Measurements from ENCODE around the gene CTDP1.

Gene CTDP1

DNA sequence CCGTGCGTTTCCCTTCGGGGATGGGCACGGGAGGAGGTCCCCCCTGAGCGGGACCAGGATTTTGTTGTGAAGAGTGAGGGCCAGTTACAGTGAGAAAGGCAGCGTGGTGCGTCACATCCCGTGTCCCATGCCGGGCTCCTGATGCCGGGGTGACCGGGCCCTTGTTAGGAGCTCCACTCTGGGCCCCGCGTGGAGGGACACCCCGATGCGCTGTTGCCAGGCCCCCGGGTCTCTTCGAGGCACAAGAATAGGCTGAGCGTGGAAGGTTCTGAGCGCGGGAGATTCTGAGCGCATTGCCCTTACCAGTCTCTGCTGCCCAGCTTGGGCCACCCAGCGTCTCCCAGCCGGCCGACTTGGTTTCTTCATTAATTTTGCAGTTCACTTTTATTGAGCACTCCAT, 17.6 kb downstream of the CTDP1 start:
- TF ChIP-seq, protein P1, sequence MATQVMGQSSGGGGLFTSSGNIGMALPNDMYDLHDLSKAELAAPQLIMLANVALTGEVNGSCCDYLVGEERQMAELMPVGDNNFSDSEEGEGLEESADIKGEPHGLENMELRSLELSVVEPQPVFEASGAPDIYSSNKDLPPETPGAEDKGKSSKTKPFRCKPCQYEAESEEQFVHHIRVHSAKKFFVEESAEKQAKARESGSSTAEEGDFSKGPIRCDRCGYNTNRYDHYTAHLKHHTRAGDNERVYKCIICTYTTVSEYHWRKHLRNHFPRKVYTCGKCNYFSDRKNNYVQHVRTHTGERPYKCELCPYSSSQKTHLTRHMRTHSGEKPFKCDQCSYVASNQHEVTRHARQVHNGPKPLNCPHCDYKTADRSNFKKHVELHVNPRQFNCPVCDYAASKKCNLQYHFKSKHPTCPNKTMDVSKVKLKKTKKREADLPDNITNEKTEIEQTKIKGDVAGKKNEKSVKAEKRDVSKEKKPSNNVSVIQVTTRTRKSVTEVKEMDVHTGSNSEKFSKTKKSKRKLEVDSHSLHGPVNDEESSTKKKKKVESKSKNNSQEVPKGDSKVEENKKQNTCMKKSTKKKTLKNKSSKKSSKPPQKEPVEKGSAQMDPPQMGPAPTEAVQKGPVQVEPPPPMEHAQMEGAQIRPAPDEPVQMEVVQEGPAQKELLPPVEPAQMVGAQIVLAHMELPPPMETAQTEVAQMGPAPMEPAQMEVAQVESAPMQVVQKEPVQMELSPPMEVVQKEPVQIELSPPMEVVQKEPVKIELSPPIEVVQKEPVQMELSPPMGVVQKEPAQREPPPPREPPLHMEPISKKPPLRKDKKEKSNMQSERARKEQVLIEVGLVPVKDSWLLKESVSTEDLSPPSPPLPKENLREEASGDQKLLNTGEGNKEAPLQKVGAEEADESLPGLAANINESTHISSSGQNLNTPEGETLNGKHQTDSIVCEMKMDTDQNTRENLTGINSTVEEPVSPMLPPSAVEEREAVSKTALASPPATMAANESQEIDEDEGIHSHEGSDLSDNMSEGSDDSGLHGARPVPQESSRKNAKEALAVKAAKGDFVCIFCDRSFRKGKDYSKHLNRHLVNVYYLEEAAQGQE (IDR thresholded peaks at IDR 0.05; ENCODE audit: insufficient read depth in 1 of 2, low read depth in 2 of 2, low read length in 2 of 2) = no peak
- no peak for TF ChIP-seq FOXP2 (optimal IDR thresholded peaks at IDR 0.05; ENCODE audit: borderline replicate concordance, extremely low read depth, extremely low read length, insufficient read depth)
- TF ChIP-seq SIN3A (IDR thresholded peaks at IDR 0.05; ENCODE audit: borderline replicate concordance, insufficient read depth, low read length) = no peak
- TF ChIP-seq TAF1 (IDR thresholded peaks at IDR 0.05; ENCODE audit: borderline replicate concordance, insufficient read depth, low read length) = no peak
- no peak for TF ChIP-seq POLR2AphosphoS5 (IDR thresholded peaks at IDR 0.05; ENCODE audit: low read depth, low read length)

DNA sequence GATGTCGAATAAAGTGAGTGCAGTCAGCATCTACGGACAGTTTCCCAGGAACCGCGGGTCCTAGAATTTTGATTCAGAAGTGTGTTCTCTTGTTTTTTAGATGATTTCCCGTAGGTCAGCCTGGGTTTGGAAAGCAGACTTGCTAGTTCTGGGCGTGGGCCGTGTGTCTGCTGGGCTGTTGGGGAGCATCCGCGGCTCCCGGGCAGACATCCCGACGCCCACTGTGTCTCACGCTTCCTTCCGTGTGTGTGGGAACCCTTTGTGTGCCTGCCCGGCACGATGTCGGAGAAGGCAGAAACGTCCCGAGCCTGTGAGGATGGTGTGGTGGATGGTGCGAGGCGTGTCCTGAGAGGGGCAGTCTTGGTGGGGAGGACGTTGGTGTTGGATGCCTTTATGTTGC, 18.4 kb downstream of the CTDP1 start:
- TF ChIP-seq TAF1 (IDR thresholded peaks at IDR 0.05; ENCODE audit: borderline replicate concordance, insufficient read depth, low read length) = no peak
- TF ChIP-seq POLR2AphosphoS5 (IDR thresholded peaks at IDR 0.05; ENCODE audit: low read depth, low read length) = no peak
- no peak for TF ChIP-seq FOXP2 (optimal IDR thresholded peaks at IDR 0.05; ENCODE audit: borderline replicate concordance, extremely low read depth, extremely low read length, insufficient read depth)

DNA sequence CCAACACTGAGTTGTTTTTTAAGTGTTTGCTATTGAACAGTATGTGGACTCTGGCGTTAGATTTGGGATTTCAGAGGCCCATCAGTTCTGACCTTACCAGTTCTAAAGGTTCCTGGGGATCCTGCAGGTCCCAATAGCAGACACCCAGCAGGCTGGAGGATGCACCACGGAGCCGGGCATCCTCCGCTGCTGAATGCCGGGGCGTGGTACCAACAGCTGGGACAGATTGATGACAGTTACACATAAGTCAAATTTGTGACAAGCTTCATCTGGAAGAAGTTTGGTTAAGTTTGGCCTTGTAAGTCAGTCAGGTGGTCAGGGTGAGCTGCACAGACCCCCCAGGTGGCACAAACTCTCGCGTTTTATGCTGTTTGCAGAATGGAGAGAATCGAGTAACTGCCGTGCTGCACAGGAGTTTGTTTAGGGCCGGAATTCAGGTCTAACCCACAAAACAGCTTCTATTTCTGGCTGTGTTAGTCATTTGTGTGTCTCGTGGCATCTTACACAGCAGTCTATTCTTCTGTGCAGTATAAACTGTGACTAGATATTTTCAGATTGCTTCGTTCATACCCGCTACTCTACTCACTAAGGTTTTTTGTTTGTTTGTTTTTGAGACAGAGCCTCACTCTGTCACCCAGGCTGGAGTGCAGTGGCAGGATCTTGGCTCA, 19.2 kb downstream of the CTDP1 start:
- no peak for TF ChIP-seq TAF1 (IDR thresholded peaks at IDR 0.05; ENCODE audit: borderline replicate concordance, insufficient read depth, low read length)
- no peak for TF ChIP-seq POLR2AphosphoS5 (IDR thresholded peaks at IDR 0.05; ENCODE audit: low read depth, low read length)
- TF ChIP-seq FOXP2 (optimal IDR thresholded peaks at IDR 0.05; ENCODE audit: borderline replicate concordance, extremely low read depth, extremely low read length, insufficient read depth) = no peak
- TF ChIP-seq, protein P1 (IDR thresholded peaks at IDR 0.05; ENCODE audit: insufficient read depth in 1 of 2, low read depth in 2 of 2, low read length in 2 of 2) = no peak
- no peak for TF ChIP-seq SIN3A (IDR thresholded peaks at IDR 0.05; ENCODE audit: borderline replicate concordance, insufficient read depth, low read length)

DNA sequence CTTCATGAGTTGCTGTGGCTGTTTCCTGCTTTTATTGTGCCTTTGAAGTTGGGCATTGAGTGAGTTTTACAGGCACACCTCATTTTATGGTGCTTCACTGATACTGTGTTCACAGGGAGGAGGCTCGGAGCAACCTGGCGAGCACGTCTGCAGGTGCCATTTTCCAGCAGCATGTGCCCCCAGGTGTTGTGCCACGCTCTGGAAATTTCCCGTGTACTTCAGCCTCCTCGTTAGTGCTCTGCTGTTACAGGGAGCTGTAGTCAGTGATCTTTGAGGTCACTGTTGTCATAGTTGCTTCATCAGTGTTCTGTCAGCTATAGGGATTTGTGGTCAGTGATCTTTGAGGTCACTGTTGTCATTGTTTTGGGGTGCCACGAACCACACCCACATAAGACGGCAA, 20.1 kb downstream of the CTDP1 start:
- no peak for TF ChIP-seq TAF1 (IDR thresholded peaks at IDR 0.05; ENCODE audit: borderline replicate concordance, insufficient read depth, low read length)
- TF ChIP-seq FOXP2 (optimal IDR thresholded peaks at IDR 0.05; ENCODE audit: borderline replicate concordance, extremely low read depth, extremely low read length, insufficient read depth) = no peak
- TF ChIP-seq POLR2AphosphoS5 (IDR thresholded peaks at IDR 0.05; ENCODE audit: low read depth, low read length) = no peak
- TF ChIP-seq, protein P1 (IDR thresholded peaks at IDR 0.05; ENCODE audit: insufficient read depth in 1 of 2, low read depth in 2 of 2, low read length in 2 of 2) = no peak
- TF ChIP-seq SIN3A (IDR thresholded peaks at IDR 0.05; ENCODE audit: borderline replicate concordance, insufficient read depth, low read length) = no peak

DNA sequence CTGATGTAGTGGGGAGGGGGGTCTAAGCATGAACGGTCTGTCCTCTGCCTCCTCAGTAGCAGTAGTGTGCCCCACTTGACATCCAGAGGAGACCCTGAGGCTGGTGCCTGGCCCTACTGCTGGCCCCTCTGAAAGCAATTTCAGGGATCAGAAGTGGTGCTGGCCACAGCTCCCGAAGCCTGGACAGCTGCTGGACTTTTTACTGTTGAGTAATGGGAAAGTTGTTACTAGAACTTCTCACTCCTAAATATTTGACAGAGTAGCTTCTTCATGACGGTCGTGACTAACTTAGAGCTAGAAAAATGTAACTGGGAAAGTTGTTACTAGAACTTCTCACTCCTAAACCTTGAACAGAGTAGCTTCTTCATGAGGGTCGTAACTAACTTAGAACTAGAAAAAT, 23.3 kb downstream of the CTDP1 start:
- no peak for TF ChIP-seq FOXP2 (optimal IDR thresholded peaks at IDR 0.05; ENCODE audit: borderline replicate concordance, extremely low read depth, extremely low read length, insufficient read depth)
- no peak for TF ChIP-seq POLR2AphosphoS5 (IDR thresholded peaks at IDR 0.05; ENCODE audit: low read depth, low read length)
- TF ChIP-seq, protein P1 (IDR thresholded peaks at IDR 0.05; ENCODE audit: insufficient read depth in 1 of 2, low read depth in 2 of 2, low read length in 2 of 2) = no peak
- no peak for TF ChIP-seq SIN3A (IDR thresholded peaks at IDR 0.05; ENCODE audit: borderline replicate concordance, insufficient read depth, low read length)
- TF ChIP-seq TAF1 (IDR thresholded peaks at IDR 0.05; ENCODE audit: borderline replicate concordance, insufficient read depth, low read length) = no peak
